Measurements from ENCODE around the gene STEAP2.

The STEAP2 gene

DNA sequence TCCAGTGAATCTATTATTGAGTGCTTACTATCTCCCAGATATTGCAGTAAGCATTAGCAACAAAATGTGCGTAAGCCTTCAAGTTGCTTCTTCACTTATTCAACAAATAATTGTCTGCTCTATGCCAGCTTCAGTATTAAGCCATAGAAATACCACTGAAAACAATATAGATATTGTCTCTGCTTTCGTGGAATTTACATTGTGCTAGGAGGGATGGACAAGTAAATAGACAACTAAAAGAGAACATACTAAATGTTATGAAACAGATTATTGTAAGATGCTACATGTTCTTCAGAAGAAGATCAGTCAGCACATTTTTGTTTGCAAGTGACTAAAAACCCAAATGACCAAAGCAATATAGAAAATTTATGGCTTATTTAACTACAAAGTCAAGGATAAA lies 60.7 kb downstream of the STEAP2 start:
- Histone ChIP-seq H3K4me3 (ENCODE audit: low read depth, low read length) (no peak overlapping the region), H3K27me3 (ENCODE audit: control insufficient read depth, insufficient read depth, low read length) (no peaks in the 10 kb centered on the region), H3K9ac (ENCODE audit: low read length) (no peak overlapping the region), H3K36me3 (ENCODE audit: control insufficient read depth, insufficient read depth, low read length) (no peaks in the 10 kb centered on the region), H3K27ac (ENCODE audit: low read depth, low read length) (no peak overlapping the region), H3K4me1 (ENCODE audit: control insufficient read depth, insufficient read depth, low read length) (no peaks in the 10 kb centered on the region), H3K9me3 (ENCODE audit: control insufficient read depth, insufficient read depth, low read depth, low read length) (no peaks in the 10 kb centered on the region)

DNA sequence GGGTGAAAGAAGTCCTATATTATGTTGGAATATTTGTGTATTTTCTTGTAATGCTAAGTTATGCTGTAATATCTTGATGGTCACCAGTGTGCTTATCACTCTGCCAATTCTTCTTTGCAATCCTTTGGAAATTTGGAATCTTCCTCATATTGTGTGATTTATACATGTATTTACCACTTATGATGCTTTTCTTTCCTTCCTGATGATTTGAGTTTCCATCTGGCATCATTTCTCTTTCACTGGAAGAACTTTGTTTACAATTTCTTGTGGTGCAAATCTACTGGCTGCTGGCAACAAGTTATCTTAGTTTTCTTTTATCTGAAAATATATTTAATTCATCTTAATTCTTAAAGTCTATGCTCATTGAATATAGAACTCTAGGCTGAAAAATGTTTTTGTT lies 62.6 kb downstream of the STEAP2 start:
- no peaks in the 10 kb centered on the region for H3K27me3 ChIP-seq (ENCODE audit: control insufficient read depth, insufficient read depth, low read length)
- no peaks in the 10 kb centered on the region for H3K9me3 ChIP-seq (ENCODE audit: control insufficient read depth, insufficient read depth, low read depth, low read length)
- no peak overlapping the region for H3K4me3 ChIP-seq (ENCODE audit: low read depth, low read length)
- H3K27ac ChIP-seq (ENCODE audit: low read depth, low read length), result no peak overlapping the region
- H3K36me3 ChIP-seq (ENCODE audit: control insufficient read depth, insufficient read depth, low read length), result no peaks in the 10 kb centered on the region
- H3K4me1 ChIP-seq (ENCODE audit: control insufficient read depth, insufficient read depth, low read length), result no peaks in the 10 kb centered on the region
- H3K9ac ChIP-seq (ENCODE audit: low read length), result no peak overlapping the region

DNA sequence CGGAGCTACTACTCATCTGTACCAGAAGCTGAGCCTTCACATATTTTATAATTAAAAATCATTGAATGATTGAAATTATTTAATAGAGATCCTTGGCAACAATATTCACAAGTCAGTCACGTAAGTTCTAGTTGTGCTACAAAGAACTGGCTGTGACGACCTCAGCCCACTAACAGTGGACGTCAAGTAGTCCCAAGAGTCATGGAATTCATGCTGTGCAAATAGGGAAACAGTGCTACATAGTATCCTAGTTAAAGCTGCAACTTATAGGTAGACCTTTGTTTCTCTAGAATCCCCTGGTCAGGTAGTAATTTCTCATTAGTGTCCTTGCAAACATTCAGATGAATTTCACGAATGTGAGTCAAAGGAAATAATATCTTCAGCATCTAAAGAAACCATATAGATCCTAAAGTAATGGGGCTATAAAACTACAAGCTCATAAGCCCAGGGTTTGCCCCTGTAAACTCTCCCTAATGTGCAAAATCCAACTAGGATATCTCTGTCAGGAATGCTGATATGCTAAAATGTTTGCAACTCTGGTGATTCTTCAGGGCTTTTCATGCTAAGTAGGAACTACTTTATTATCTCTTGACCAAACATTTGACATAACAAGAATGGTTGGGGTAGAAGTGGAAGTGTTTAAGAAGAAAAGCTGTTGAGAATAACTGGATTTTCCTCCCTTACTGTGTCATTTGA lies 64.6 kb downstream of the STEAP2 start:
- Histone ChIP-seq H3K27me3 (ENCODE audit: control insufficient read depth, insufficient read depth, low read length) (no peaks in the 10 kb centered on the region), H3K4me3 (ENCODE audit: low read depth, low read length) (no peak overlapping the region), H3K27ac (ENCODE audit: low read depth, low read length) (no peak overlapping the region), H3K36me3 (ENCODE audit: control insufficient read depth, insufficient read depth, low read length) (no peaks in the 10 kb centered on the region), H3K4me1 (ENCODE audit: control insufficient read depth, insufficient read depth, low read length) (no peaks in the 10 kb centered on the region), H3K9ac (ENCODE audit: low read length) (no peak overlapping the region), H3K9me3 (ENCODE audit: control insufficient read depth, insufficient read depth, low read depth, low read length) (no peaks in the 10 kb centered on the region)

Data from HUES6 (cell line).